ENCODE data around the gene SPTAN1.

DNA sequence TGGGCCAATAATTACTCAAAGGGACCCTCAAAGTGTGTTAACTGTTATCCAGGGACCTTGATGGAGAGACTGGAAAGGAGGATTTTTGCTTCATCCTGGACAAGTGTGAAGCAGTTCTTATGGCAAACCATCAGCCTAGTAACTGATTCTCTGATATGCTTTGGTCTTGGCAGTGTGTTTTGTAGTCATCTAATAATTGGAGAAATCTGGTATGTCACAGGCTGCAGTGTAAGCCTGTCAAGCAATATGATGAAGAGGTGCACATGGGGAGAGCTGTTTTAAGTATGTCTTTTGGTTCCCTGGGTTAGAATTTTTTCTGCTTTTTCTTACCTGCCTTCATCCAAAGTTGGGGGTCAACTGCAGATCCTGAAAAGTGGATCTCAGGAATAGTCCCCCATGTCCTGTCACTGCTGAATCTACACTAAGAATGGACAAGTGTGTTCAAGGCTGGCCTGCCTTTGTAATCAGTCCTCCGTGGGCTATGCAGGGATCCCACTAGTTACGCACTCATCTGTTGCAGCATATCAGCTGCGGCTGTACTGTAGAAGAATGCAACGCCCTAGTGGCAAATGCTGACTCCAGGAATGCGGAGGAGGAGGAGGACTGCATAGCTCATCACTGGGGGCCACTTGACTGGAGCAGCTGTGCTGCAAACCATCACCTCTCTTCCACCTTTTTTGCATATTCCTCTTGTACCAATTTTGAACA is 1.9 kb downstream of the SPTAN1 start:
- TF ChIP-seq POLR2A (IDR thresholded peaks at IDR 0.05; ENCODE audit: low read depth, low read length), result peak; percentile 71
- TF ChIP-seq, protein P1, sequence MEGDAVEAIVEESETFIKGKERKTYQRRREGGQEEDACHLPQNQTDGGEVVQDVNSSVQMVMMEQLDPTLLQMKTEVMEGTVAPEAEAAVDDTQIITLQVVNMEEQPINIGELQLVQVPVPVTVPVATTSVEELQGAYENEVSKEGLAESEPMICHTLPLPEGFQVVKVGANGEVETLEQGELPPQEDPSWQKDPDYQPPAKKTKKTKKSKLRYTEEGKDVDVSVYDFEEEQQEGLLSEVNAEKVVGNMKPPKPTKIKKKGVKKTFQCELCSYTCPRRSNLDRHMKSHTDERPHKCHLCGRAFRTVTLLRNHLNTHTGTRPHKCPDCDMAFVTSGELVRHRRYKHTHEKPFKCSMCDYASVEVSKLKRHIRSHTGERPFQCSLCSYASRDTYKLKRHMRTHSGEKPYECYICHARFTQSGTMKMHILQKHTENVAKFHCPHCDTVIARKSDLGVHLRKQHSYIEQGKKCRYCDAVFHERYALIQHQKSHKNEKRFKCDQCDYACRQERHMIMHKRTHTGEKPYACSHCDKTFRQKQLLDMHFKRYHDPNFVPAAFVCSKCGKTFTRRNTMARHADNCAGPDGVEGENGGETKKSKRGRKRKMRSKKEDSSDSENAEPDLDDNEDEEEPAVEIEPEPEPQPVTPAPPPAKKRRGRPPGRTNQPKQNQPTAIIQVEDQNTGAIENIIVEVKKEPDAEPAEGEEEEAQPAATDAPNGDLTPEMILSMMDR (conservative IDR thresholded peaks at IDR 0.05; ENCODE audit: low read depth, low read length), result 0 out of 2 replicates have a peak, but pooled peaks have one; percentile 12
